Measurements from ENCODE around the gene MRTFA. TPM values are rescaled to one million over a fixed set of nuclear protein-coding genes. Genes with fewer than 3 reads are reported as not detected.

The MRTFA gene
- polyA plus RNA-seq, 1 of the 3 experiments (the other 2 are of a cell fraction), result 5.8 TPM

DNA sequence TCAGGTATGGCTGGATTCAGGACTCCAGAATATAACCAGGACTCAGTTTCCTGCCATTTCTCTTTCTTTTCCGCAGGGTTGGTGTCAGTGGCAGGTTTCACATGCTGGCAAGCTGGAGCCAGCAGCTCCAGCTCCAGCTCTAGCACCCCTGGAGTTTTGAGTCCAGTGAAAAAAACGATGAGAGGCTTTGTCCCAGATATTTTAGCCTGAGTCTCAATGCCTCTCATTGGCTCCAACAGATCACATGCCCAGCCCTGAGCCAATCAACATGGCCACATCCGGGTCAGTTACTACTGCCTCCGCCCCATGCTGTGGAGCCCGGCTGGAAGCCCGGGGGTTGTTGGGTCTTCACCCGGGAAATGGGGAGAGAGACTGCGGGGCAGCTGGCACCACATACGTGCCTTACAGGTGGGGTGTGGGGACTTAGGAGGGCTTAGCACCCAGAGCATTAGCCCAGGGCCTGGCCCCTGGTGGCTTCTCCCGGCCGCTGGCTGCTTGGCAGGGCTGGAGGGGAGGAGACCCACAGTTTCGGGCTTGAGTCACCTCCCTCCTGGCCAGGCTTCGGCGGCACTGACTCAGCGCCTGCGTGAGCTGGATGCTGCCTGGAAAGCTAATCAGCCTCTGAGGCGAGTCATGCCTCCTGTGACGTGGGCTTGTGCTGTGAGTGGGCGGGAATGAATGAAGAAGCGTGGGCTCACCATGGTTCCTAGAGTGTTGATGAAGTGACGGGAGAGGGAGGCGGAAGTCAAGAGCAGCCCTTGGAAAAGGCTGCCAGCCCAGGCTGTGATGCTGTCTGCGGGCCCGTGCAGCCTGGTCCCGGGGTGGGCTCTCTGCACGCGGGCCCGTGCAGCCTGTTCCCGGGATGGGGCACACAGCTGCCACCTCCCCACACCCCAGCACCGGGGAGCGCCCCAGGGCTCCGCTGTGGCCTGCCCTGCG lies 15.3 kb upstream of the MRTFA start:
- Histone ChIP-seq H3K4me3 (ENCODE audit: low read depth in 2 of 2, low read length in 1 of 2) (peak overlapping the region; percentile 58 to 70), H3K4me2 (peak overlapping the region; percentile 88), H3K79me2 (ENCODE audit: insufficient read depth) (no peaks in the 10 kb centered on the region), H3K27me3 (ENCODE audit: insufficient read depth) (no peaks in the 10 kb centered on the region), H3K4me1 (ENCODE audit: control insufficient read depth in 1 of 2, insufficient read depth in 2 of 2, low read depth in 1 of 2, low read length in 1 of 2) (peaks cover 21 to 23% of the 10 kb centered on the region in 2 experiments; a peak in 2 of 4 replicates), H3K9me2 (no peaks in the 10 kb centered on the region), H2AFZ (ENCODE audit: low read depth) (peak overlapping the region; percentile 87), H3K9ac (peak overlapping the region; percentile 96), H3K27ac (ENCODE audit: low read depth in 2 of 2, low read length in 1 of 2) (peak overlapping the region; percentile 92 to 98), H4K20me1 (ENCODE audit: insufficient read depth) (no peaks in the 10 kb centered on the region), H3F3A (replicated peaks; ENCODE audit: insufficient read depth) (peaks cover 9% of the 10 kb centered on the region), H3K9me3 (no peaks in the 10 kb centered on the region), H3K36me3 (replicated peaks in 1 of 2; ENCODE audit: control insufficient read depth in 1 of 2, insufficient read depth in 2 of 2, low read length in 1 of 2) (no peaks in the 10 kb centered on the region)
- 4% methylated on average over 11 of the region's 33 CpGs for WGBS (ENCODE audit: low lambda C conversion rate)
- DNase-seq, result peak; percentile 84
- TF ChIP-seq POLR2AphosphoS5 (IDR thresholded peaks at IDR 0.05; ENCODE audit: low read depth, low read length) (peak; percentile 79), RCOR1 (IDR thresholded peaks at IDR 0.05; ENCODE audit: low read length) (no peak; the same call in 1 of the 2 replicates), SIN3A (IDR thresholded peaks at IDR 0.05; ENCODE audit: borderline replicate concordance, low read depth, low read length) (0 out of 2 replicates have a peak, but pooled peaks have one; percentile 3), GATA2 (CRISPR knock-in tag; IDR thresholded peaks at IDR 0.05) (no peak), EZH2phosphoT487 (IDR thresholded peaks at IDR 0.05; ENCODE audit: borderline replicate concordance, low read depth) (no peak), YY1 (IDR thresholded peaks at IDR 0.05; ENCODE audit: low read depth) (0 out of 2 replicates have a peak, but pooled peaks have one; percentile 28), MXI1 (IDR thresholded peaks at IDR 0.05; ENCODE audit: low read depth, low read length) (peak; percentile 74), RAD21 (IDR thresholded peaks at IDR 0.05; ENCODE audit: low read length) (no peak), TAF1 (IDR thresholded peaks at IDR 0.05; ENCODE audit: borderline replicate concordance, low read depth, low read length) (peak; percentile 31; the same call in 1 of the 2 replicates), NRF1 (IDR thresholded peaks at IDR 0.05; ENCODE audit: low read depth, low read length) (peak; percentile 62), FOSL2 (IDR thresholded peaks at IDR 0.05; ENCODE audit: borderline replicate concordance, low read depth) (peak; percentile 46; the same call in 1 of the 2 replicates)
- TF ChIP-seq, protein P1, sequence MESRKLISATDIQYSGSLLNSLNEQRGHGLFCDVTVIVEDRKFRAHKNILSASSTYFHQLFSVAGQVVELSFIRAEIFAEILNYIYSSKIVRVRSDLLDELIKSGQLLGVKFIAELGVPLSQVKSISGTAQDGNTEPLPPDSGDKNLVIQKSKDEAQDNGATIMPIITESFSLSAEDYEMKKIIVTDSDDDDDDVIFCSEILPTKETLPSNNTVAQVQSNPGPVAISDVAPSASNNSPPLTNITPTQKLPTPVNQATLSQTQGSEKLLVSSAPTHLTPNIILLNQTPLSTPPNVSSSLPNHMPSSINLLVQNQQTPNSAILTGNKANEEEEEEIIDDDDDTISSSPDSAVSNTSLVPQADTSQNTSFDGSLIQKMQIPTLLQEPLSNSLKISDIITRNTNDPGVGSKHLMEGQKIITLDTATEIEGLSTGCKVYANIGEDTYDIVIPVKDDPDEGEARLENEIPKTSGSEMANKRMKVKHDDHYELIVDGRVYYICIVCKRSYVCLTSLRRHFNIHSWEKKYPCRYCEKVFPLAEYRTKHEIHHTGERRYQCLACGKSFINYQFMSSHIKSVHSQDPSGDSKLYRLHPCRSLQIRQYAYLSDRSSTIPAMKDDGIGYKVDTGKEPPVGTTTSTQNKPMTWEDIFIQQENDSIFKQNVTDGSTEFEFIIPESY (IDR thresholded peaks at IDR 0.05; ENCODE audit: borderline replicate concordance, low read depth), result no peak
- TF ChIP-seq, protein P2, sequence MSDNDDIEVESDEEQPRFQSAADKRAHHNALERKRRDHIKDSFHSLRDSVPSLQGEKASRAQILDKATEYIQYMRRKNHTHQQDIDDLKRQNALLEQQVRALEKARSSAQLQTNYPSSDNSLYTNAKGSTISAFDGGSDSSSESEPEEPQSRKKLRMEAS (IDR thresholded peaks at IDR 0.05; ENCODE audit: low read depth), result peak; percentile 90
- TF ChIP-seq, protein P3, sequence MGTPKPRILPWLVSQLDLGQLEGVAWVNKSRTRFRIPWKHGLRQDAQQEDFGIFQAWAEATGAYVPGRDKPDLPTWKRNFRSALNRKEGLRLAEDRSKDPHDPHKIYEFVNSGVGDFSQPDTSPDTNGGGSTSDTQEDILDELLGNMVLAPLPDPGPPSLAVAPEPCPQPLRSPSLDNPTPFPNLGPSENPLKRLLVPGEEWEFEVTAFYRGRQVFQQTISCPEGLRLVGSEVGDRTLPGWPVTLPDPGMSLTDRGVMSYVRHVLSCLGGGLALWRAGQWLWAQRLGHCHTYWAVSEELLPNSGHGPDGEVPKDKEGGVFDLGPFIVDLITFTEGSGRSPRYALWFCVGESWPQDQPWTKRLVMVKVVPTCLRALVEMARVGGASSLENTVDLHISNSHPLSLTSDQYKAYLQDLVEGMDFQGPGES (IDR thresholded peaks at IDR 0.05; ENCODE audit: low read depth, low read length), result peak; percentile 42
- TF ChIP-seq, protein P4, sequence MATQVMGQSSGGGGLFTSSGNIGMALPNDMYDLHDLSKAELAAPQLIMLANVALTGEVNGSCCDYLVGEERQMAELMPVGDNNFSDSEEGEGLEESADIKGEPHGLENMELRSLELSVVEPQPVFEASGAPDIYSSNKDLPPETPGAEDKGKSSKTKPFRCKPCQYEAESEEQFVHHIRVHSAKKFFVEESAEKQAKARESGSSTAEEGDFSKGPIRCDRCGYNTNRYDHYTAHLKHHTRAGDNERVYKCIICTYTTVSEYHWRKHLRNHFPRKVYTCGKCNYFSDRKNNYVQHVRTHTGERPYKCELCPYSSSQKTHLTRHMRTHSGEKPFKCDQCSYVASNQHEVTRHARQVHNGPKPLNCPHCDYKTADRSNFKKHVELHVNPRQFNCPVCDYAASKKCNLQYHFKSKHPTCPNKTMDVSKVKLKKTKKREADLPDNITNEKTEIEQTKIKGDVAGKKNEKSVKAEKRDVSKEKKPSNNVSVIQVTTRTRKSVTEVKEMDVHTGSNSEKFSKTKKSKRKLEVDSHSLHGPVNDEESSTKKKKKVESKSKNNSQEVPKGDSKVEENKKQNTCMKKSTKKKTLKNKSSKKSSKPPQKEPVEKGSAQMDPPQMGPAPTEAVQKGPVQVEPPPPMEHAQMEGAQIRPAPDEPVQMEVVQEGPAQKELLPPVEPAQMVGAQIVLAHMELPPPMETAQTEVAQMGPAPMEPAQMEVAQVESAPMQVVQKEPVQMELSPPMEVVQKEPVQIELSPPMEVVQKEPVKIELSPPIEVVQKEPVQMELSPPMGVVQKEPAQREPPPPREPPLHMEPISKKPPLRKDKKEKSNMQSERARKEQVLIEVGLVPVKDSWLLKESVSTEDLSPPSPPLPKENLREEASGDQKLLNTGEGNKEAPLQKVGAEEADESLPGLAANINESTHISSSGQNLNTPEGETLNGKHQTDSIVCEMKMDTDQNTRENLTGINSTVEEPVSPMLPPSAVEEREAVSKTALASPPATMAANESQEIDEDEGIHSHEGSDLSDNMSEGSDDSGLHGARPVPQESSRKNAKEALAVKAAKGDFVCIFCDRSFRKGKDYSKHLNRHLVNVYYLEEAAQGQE (IDR thresholded peaks at IDR 0.05; ENCODE audit: low read depth, low read length), result no peak
- TF ChIP-seq, protein P5, sequence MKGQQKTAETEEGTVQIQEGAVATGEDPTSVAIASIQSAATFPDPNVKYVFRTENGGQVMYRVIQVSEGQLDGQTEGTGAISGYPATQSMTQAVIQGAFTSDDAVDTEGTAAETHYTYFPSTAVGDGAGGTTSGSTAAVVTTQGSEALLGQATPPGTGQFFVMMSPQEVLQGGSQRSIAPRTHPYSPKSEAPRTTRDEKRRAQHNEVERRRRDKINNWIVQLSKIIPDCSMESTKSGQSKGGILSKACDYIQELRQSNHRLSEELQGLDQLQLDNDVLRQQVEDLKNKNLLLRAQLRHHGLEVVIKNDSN (IDR thresholded peaks at IDR 0.05; ENCODE audit: borderline replicate concordance, low read depth), result peak; percentile 94
- TF ChIP-seq, protein P6, sequence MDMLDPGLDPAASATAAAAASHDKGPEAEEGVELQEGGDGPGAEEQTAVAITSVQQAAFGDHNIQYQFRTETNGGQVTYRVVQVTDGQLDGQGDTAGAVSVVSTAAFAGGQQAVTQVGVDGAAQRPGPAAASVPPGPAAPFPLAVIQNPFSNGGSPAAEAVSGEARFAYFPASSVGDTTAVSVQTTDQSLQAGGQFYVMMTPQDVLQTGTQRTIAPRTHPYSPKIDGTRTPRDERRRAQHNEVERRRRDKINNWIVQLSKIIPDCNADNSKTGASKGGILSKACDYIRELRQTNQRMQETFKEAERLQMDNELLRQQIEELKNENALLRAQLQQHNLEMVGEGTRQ (IDR thresholded peaks at IDR 0.05; ENCODE audit: borderline replicate concordance, low read depth, low read length), result peak; percentile 79
- ChIA-PET POLR2A (interaction anchor here (0.8 to 1.1 kb wide), 2 partner anchors 30 to 205 kb away, joined by 3 read pairs; partner anchors contain the start of genes ST13 and XPNPEP3), CTCF (interaction anchor here (0.6 to 5.3 kb wide), 3 partner anchors 108 to 267 kb away, joined by 3 to 25 read pairs (median 3); no protein-coding TSS in a partner anchor)

All from SK-N-SH (cell line).